Activated T-helper 1 cell treated with anti-CD3 and anti-CD28 coated beads, Interleukin-12 subunit alpha, Interleukin-12 subunit beta, Interleukin-2, Interleukin-4 antibody, amounts not matched to agents 30 ng/mL and 10 ng/mL and 1 ng/mL, durations not matched to agents 14 hours and 24 hours and 36 hours (primary cell): ENCODE measurements around the gene MAP2K5. TPM values are rescaled to one million over a fixed set of nuclear protein-coding genes. Genes with fewer than 3 reads are reported as not detected.
"Not testable (repeated sequence)": the region's sequence is repeated elsewhere in the genome, so short reads cannot be mapped to it uniquely, and the experiment has no call there.

Source experiments
- DNase-seq: peaks from one replicate; pipeline ENCODE4 v3.0.0; 2021; ENCODE audit warnings: low spot score
- H3K27ac Mint-ChIP-seq: one replicate; pipeline ENCODE4 v1.8.0; 2021; ENCODE audit warnings: mild to moderate bottlenecking, mixed read lengths
- H3K27me3 Mint-ChIP-seq: one replicate; pipeline ENCODE4 v1.8.0; 2022; ENCODE audit warnings: mild to moderate bottlenecking, moderate library complexity, mixed read lengths; ENCODE audit not compliant: insufficient read depth
- H3K36me3 Mint-ChIP-seq: one replicate; pipeline ENCODE4 v1.8.0; 2021; ENCODE audit warnings: low read depth, mixed read lengths
- H3K4me1 Mint-ChIP-seq: one replicate; pipeline ENCODE4 v1.8.0; 2021; ENCODE audit warnings: low read depth, mixed read lengths
- H3K4me3 Mint-ChIP-seq: one replicate; pipeline ENCODE4 v1.8.0; 2021; ENCODE audit warnings: mild to moderate bottlenecking, moderate library complexity, mixed read lengths
- H3K9me3 Mint-ChIP-seq: one replicate; pipeline ENCODE4 v1.8.0; 2021; ENCODE audit warnings: mixed read lengths
- intact Hi-C: fragments of 100-400 bp; cut with micrococcal nuclease; formaldehyde crosslinking; loops from one replicate; pipeline ENCODE4 v1.15.1; 2024
- total RNA-seq: library from RNA; stranded (reverse); gene quantifications from 2 replicates; pipeline ENCODE4 v1.2.3, GENCODE V29; 2022

The MAP2K5 gene
- total RNA-seq, 1 donor from 2014 or later: 22.1 TPM

DNA sequence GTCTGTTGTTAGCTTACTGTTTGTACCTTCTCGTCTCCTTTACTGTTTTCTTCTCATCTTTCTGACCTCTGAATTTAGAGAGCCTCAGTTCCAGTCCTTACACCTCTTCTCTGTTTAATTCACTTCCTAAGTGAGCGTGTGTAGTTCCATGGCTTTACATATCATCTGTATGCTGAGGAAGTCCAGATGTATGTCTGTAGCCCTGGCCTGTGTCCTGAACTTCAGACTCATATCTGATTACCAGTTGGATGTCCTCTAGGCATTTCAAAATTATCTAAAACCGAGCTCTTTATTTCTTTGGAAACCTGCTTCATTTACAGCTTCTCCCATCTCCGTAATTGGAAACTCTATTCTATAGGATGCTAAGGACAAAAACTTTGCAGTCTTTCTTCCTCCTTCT, 75.8 kb downstream of the MAP2K5 start:
- H3K4me1 Mint-ChIP-seq: no peaks in the 10 kb centered on the region
- no peaks in the 10 kb centered on the region for H3K27me3 Mint-ChIP-seq
- intact Hi-C loops: no loop called here
- no peak overlapping the region for H3K4me3 Mint-ChIP-seq
- no peak for DNase-seq
- H3K36me3 Mint-ChIP-seq: no peaks in the 10 kb centered on the region
- no peak overlapping the region for H3K27ac Mint-ChIP-seq
- H3K9me3 Mint-ChIP-seq: no peaks in the 10 kb centered on the region

DNA sequence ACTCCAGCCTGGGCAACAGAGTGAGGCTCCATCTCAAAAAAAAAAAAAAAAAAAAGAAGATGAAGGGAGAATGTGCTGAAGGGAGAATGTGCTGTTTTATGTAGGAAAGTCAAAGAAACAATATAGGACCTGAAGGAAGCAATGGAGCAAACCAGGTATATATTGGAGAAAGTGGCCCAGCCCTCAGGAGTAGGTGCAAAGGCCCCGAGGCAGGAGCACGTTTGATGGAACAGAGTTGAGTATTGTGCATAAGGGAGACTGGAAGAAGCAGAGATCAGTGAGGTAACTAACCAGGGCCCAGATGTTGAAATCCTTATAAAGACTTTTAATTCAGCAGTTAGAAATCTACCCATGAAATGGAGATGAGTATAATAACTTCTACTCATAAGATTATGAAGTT, 79.6 kb downstream of the MAP2K5 start:
- H3K27ac Mint-ChIP-seq: no peak overlapping the region
- H3K36me3 Mint-ChIP-seq: no peaks in the 10 kb centered on the region
- intact Hi-C loops: no loop called here
- no peak for DNase-seq
- no peaks in the 10 kb centered on the region for H3K9me3 Mint-ChIP-seq
- no peaks in the 10 kb centered on the region for H3K4me1 Mint-ChIP-seq
- no peak overlapping the region for H3K4me3 Mint-ChIP-seq
- no peaks in the 10 kb centered on the region for H3K27me3 Mint-ChIP-seq

DNA sequence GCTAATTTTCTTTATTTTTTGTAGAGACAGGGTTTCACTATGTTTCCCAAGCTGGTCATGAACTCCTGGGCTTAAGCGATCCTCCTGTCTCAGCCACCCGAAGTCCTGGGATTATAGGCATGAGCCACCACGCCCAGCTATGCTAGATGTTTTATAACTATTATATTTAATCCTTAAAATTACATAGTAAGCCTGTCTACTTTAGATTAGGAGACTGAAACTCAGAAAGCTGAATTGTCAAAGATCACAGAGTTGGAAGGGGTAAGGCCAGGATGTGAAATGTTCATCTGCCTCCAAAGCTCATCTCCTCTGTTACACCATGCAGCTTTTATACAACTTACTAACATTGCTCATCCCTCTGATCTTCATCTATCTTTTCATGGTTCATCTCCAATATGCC, 89.8 kb downstream of the MAP2K5 start:
- no peaks in the 10 kb centered on the region for H3K27me3 Mint-ChIP-seq
- H3K27ac Mint-ChIP-seq: no peak overlapping the region
- H3K9me3 Mint-ChIP-seq: no peaks in the 10 kb centered on the region
- H3K4me1 Mint-ChIP-seq: peaks cover 5% of the 10 kb centered on the region
- intact Hi-C loops: no loop called here
- H3K4me3 Mint-ChIP-seq: no peak overlapping the region
- peaks cover 6% of the 10 kb centered on the region for H3K36me3 Mint-ChIP-seq
- no peak for DNase-seq

DNA sequence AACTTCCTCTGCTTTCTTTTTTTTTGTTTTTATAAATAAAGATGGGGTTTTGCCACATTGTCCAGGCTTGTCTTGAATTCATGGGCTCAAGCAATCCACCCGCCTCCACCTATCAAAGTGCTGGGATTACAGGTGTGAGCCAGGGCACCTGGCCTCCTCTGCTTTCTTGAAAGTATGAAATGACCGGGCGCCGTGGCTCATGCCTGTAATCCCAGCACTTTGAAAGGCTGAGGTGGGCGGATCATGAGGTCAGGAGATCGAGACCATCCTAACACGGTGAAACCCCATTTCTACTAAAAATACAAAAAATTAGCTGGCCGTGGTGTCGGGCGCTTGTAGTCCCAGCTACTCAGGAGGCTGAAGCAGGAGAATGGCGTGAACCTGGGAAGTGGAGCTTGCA, 93.4 kb downstream of the MAP2K5 start:
- H3K27ac Mint-ChIP-seq, intact Hi-C loops, H3K4me3 Mint-ChIP-seq, H3K36me3 Mint-ChIP-seq, DNase-seq, H3K9me3 Mint-ChIP-seq, H3K27me3 Mint-ChIP-seq, H3K4me1 Mint-ChIP-seq: not testable (repeated sequence)

DNA sequence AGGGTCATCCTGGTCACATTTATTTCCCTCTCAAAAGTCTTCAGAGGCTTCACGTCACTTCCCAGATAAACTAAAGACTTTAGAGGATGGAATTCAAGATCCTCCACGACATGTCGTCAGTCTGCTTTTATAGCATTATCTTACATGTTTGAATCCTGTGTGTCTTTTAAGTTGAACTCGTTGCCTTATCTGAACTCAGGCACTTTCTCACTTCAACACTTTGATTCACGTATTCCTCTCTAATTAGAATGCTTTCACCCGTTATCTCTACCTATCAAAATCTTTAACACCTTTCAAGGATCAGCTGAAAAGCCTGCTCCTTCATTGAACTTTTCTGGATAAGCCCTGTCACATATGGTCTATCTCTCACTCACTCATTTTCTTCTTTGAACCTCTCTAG, 97.1 kb downstream of the MAP2K5 start:
- peaks cover 5% of the 10 kb centered on the region for H3K4me1 Mint-ChIP-seq
- intact Hi-C loops: no loop called here
- H3K36me3 Mint-ChIP-seq: peaks cover 4% of the 10 kb centered on the region
- no peaks in the 10 kb centered on the region for H3K9me3 Mint-ChIP-seq
- no peak overlapping the region for H3K4me3 Mint-ChIP-seq
- H3K27ac Mint-ChIP-seq: no peak overlapping the region
- H3K27me3 Mint-ChIP-seq: no peaks in the 10 kb centered on the region
- no peak for DNase-seq

DNA sequence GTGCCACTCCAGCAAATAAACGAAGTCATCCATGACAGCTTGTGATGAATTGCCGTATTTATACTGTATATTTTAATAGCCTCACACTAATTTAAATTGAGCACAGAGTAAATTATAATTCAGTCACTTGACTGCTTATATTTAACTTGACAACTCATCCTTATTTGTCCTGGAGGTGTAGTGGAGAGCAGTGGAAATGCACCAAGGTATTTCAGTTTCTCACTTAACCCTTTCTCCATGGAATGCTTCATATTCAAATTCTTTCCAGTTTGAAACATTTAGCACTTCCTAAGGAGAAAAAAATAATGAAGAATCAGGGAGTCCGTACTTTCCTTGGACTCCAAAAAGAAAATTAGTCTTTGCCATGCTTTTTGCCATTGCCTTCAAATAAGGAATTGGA, 99.0 kb downstream of the MAP2K5 start:
- H3K36me3 Mint-ChIP-seq: peaks cover 4% of the 10 kb centered on the region
- H3K27ac Mint-ChIP-seq: no peak overlapping the region
- H3K4me3 Mint-ChIP-seq: no peak overlapping the region
- no peaks in the 10 kb centered on the region for H3K27me3 Mint-ChIP-seq
- no peaks in the 10 kb centered on the region for H3K4me1 Mint-ChIP-seq
- no peak for DNase-seq
- intact Hi-C loops: no loop called here
- H3K9me3 Mint-ChIP-seq: no peaks in the 10 kb centered on the region

DNA sequence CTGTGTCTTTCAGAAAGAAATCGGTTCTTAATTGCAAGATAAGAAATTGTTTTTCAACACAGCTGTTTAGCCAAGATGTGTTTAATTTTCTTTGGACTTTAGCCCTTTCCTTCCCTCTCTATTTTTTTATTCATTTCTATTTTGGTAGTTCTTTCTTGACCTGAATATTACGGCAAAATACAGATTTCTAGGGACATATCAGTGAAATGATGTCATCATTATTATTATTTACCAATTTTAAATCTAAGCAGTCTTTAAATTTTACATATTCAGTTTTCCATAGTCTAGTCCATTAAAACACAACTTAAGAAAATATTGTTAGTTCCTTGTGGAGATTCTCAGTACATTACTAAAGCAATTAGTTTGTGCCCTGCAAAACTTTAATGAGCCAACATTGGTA, 104.3 kb downstream of the MAP2K5 start:
- peaks cover 15% of the 10 kb centered on the region for H3K36me3 Mint-ChIP-seq
- H3K9me3 Mint-ChIP-seq: no peaks in the 10 kb centered on the region
- intact Hi-C loops: no loop called here
- H3K4me1 Mint-ChIP-seq: no peaks in the 10 kb centered on the region
- no peak for DNase-seq
- no peaks in the 10 kb centered on the region for H3K27me3 Mint-ChIP-seq
- no peak overlapping the region for H3K27ac Mint-ChIP-seq
- no peak overlapping the region for H3K4me3 Mint-ChIP-seq

DNA sequence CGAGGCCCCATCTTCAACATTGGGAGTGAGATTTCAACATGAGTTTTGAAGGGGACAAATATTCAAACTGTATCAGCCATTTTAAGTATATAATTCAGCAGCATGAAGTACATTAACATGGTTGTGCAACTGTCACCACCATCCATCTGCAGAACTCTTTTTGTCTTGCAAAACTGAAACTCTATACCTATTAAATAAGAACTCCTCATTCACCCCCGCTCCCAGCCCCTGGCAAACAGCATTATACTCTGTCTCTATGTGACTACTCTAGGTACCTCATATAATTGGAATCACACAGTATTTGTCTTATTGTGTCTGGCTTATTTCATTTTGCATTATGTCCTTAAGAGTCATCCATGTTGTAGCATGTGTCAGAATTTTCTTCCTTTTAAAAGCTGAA, 110.1 kb downstream of the MAP2K5 start:
- intact Hi-C loops: no loop called here
- H3K36me3 Mint-ChIP-seq: peaks cover 26% of the 10 kb centered on the region
- peaks cover 27% of the 10 kb centered on the region for H3K9me3 Mint-ChIP-seq
- no peaks in the 10 kb centered on the region for H3K4me1 Mint-ChIP-seq
- DNase-seq: no peak
- no peak overlapping the region for H3K4me3 Mint-ChIP-seq
- no peak overlapping the region for H3K27ac Mint-ChIP-seq
- H3K27me3 Mint-ChIP-seq: no peaks in the 10 kb centered on the region

DNA sequence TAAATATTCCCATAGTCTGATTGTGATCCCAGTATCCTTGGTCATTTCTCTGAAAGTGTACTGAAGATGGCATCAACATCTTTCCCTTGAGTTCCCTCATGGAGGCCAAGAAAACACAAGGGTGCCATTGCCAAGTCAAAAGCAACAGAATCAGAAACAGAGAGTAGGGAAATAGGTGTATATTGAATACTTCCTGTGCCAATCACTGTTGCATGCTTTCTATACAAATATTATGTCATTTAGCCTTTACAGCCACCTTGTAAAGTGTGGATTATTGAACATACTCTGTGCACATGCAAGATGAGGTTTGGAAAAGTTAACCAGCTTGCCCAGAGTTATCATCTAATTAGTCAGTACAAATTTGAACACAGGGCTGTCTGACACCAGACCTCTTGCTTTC, 117.9 kb downstream of the MAP2K5 start:
- peaks cover 36% of the 10 kb centered on the region for H3K36me3 Mint-ChIP-seq
- no peak for DNase-seq
- H3K9me3 Mint-ChIP-seq: peaks cover 6% of the 10 kb centered on the region
- H3K27me3 Mint-ChIP-seq: no peaks in the 10 kb centered on the region
- no peaks in the 10 kb centered on the region for H3K4me1 Mint-ChIP-seq
- intact Hi-C loops: no loop called here
- no peak overlapping the region for H3K4me3 Mint-ChIP-seq
- H3K27ac Mint-ChIP-seq: no peak overlapping the region

DNA sequence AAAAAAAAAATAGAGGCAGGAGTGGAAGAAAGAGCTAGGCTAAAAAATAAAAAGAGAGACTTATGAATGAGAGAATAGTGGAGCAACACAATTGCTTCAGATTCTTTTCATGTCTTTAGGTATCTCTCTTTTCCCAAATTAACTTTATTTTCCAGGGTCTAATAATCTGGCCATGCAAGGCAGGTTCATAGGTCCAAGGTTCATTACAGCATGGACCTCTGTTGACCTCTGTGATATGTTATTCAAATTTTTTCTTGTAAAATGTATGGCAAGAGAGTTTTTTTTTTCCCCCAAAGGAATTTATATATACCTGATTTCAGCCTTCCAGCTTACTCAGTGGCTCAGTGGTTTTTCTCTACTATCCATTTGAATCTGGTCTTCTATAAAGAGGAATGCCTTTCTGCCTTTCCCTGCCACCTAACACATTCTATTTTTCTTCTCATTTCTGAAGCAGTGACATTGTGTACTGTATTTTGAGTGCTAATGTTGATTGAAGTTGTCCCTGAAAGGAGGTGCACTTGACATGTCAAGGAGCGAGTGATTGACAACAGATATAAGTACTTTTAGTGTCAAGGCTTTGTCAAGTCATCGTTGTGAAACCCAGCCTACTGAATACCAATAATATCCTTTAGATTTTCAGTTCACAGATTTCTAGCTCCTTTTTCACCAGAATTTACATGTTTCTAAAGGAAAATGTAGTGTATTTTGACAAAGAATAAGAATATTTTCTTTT, 118.5 kb downstream of the MAP2K5 start:
- Mint-ChIP-seq H3K4me3 (no peak overlapping the region), H3K36me3 (peaks cover 30% of the 10 kb centered on the region), H3K27me3 (no peaks in the 10 kb centered on the region), H3K4me1 (no peaks in the 10 kb centered on the region), H3K27ac (no peak overlapping the region), H3K9me3 (peaks cover under 1% of the 10 kb centered on the region)
- no peak for DNase-seq
- intact Hi-C loops: no loop called here

DNA sequence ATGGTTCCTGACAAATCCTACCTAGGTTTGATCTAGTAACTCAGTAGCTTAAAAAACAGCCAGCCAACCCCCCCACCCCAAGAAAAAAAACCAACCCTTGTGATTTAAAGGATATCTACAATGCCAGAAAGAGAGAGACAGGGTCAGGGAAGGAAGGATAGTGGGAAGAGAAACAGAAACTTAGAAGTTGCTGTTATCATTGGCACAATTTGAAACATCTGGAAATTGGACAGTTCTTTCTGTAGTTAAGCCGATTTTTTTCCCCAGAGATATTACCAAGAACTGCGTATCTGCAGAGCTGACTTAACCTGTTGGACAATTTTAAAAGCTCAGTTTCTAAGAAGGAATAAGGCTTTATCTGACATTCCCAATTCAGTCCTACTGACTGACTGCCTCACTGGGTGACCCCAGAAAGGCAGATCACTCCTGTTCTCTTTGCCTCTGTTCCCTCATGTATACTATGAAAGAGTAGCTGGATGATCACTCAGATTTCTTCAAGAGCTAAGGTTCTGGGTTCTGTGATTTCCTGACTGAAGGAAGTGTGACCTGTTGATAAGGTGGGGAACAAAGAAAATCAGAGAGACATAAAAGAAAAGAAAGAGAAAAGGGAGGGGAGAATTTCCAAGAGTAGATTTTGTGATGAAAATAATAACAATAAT, 128.3 kb downstream of the MAP2K5 start:
- Mint-ChIP-seq H3K27ac (no peak overlapping the region), H3K36me3 (peaks cover 11% of the 10 kb centered on the region), H3K4me3 (no peak overlapping the region), H3K9me3 (peaks cover 4% of the 10 kb centered on the region), H3K27me3 (no peaks in the 10 kb centered on the region), H3K4me1 (no peaks in the 10 kb centered on the region)
- intact Hi-C loops: no loop called here
- DNase-seq: no peak

DNA sequence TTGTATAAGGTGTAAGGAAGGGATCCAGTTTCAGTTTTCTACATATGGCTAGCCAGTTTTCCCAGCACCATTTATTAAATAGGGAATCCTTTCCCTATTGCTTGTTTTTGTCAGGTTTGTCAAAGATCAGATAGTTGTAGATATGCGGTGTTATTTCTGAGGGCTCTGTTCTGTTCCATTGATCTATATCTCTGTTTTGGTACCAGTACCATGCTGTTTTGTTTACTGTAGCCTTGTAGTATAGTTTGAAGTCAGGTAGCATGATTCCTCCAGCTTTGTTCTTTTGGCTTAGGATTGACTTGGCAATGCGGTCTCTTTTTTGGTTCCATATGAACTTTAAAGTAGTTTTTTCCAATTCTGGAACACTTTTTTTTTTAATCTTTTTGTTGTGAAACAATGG, 130.3 kb downstream of the MAP2K5 start:
- H3K27me3 Mint-ChIP-seq: not testable (repeated sequence)

DNA sequence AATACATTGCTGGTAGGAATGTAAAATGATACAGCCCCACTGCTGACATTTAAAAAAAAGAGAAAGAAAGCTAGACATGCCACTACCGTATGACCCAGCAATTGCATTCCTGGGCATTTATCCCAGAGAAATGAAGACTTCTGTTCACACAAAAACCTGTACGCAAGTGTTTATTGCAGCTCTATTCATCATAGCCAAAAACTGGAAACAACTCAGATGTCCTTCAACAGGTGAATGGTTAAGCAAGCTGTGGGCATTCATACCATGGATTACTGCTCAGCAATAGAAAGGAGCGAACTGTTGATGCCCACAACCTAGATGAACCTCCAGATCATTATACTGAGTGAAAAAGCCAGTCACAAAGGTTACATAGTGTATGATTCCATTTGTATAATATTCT, 132.5 kb downstream of the MAP2K5 start:
- H3K27ac Mint-ChIP-seq: no peak overlapping the region
- H3K4me3 Mint-ChIP-seq: no peak overlapping the region
- DNase-seq: no peak
- no peaks in the 10 kb centered on the region for H3K27me3 Mint-ChIP-seq
- H3K4me1 Mint-ChIP-seq: no peaks in the 10 kb centered on the region
- peaks cover 4% of the 10 kb centered on the region for H3K9me3 Mint-ChIP-seq
- peaks cover 9% of the 10 kb centered on the region for H3K36me3 Mint-ChIP-seq
- intact Hi-C loops: no loop called here

More for the DNA sequence above, 130.3 kb downstream of the MAP2K5 start:
- peaks cover 10% of the 10 kb centered on the region for H3K36me3 Mint-ChIP-seq
- H3K4me1 Mint-ChIP-seq, DNase-seq, H3K4me3 Mint-ChIP-seq, H3K27ac Mint-ChIP-seq, H3K9me3 Mint-ChIP-seq, intact Hi-C loops: not testable (repeated sequence)
